PFSK-1 (cell line): ENCODE results near the gene EHD2.

ENCODE experiments used
- FOXP2 ChIP-seq: optimal IDR thresholded peaks from 2 replicates; pipeline ENCODE3; 2011; ENCODE audit warnings: borderline replicate concordance, control low read depth, inconsistent platforms; ENCODE audit not compliant: insufficient read depth; ENCODE audit errors: extremely low read length, extremely low read depth
- POLR2AphosphoS5 ChIP-seq: IDR thresholded peaks from 2 replicates; pipeline ENCODE4 v1.6.1; 2012; ENCODE audit warnings: low read depth, mild to moderate bottlenecking, control low read depth, low read length, moderate library complexity
- SIN3A ChIP-seq: IDR thresholded peaks from 2 replicates; pipeline ENCODE4 v1.6.1; 2012; ENCODE audit warnings: mild to moderate bottlenecking, low read length, moderate library complexity, borderline replicate concordance; ENCODE audit not compliant: insufficient read depth
- TAF1 ChIP-seq: IDR thresholded peaks from 2 replicates; pipeline ENCODE4 v1.6.1; 2012; ENCODE audit warnings: low read length, control low read depth, borderline replicate concordance; ENCODE audit not compliant: insufficient read depth
- TF ChIP-seq, protein P1 (sequence below), 2 experiments: IDR thresholded peaks; 2 replicates each; pipeline versions ENCODE4 v1.6.1 to v1.8.0; 2011 to 2012; ENCODE audit warnings: low read depth in 2 of 2, low read length in 2 of 2, control low read depth in 1 of 2, inconsistent platforms in 1 of 2, mild to moderate bottlenecking in 1 of 2, moderate library complexity in 1 of 2; ENCODE audit not compliant: insufficient read depth in 1 of 2

Gene EHD2

DNA sequence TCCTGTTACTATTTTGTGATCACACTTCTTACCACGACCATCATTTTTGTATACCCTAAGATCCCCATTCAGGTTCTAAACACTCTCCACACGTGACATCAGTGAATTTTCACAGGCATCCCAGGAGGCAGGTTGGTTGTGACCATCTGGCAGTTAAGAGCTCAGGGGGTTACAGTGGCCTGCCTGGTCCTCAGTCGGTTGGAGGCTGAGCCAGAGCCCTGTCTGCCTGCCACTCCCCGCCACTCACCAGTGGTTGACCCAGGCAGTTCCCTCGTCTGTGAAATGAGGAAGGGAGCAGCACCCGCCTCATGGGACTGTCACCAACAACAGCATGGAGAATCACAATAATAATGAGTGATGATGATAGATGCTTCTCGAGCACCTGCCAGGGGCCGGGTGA, 36.4 kb upstream of the EHD2 start:
- TF ChIP-seq FOXP2 (no peak), SIN3A (no peak), TAF1 (no peak), POLR2AphosphoS5 (no peak)
- TF ChIP-seq, protein P1, sequence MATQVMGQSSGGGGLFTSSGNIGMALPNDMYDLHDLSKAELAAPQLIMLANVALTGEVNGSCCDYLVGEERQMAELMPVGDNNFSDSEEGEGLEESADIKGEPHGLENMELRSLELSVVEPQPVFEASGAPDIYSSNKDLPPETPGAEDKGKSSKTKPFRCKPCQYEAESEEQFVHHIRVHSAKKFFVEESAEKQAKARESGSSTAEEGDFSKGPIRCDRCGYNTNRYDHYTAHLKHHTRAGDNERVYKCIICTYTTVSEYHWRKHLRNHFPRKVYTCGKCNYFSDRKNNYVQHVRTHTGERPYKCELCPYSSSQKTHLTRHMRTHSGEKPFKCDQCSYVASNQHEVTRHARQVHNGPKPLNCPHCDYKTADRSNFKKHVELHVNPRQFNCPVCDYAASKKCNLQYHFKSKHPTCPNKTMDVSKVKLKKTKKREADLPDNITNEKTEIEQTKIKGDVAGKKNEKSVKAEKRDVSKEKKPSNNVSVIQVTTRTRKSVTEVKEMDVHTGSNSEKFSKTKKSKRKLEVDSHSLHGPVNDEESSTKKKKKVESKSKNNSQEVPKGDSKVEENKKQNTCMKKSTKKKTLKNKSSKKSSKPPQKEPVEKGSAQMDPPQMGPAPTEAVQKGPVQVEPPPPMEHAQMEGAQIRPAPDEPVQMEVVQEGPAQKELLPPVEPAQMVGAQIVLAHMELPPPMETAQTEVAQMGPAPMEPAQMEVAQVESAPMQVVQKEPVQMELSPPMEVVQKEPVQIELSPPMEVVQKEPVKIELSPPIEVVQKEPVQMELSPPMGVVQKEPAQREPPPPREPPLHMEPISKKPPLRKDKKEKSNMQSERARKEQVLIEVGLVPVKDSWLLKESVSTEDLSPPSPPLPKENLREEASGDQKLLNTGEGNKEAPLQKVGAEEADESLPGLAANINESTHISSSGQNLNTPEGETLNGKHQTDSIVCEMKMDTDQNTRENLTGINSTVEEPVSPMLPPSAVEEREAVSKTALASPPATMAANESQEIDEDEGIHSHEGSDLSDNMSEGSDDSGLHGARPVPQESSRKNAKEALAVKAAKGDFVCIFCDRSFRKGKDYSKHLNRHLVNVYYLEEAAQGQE (IDR thresholded peaks at IDR 0.05; ENCODE audit: insufficient read depth in 1 of 2, low read depth in 2 of 2, low read length in 2 of 2) = no peak

DNA sequence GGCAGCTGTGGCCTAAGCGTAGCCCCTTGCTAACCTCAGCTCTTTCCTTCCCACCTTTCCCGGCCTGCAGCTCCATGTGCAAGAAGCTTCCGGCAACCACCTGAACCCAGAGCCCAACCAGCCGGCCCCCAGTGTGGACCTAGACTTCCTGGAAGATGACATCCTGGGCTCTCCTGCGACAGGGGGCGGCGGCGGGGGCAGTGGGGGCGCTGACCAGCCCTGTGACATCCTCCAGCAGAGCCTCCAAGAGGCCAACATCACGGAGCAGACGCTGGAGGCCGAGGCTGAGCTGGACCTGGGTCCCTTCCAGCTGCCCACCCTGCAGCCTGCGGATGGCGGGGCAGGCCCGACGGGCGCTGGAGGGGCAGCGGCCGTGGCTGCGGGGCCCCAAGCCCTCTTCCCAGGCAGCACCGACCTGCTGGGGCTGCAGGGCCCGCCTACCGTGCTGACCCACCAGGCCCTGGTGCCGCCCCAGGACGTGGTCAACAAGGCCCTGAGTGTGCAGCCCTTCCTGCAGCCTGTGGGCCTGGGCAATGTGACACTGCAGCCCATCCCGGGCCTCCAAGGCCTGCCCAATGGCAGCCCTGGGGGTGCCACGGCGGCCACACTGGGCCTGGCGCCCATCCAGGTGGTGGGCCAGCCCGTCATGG, 33.8 kb upstream of the EHD2 start:
- TF ChIP-seq SIN3A (no peak), POLR2AphosphoS5 (no peak), TAF1 (no peak), FOXP2 (no peak)
- TF ChIP-seq, protein P1 (IDR thresholded peaks at IDR 0.05; ENCODE audit: insufficient read depth in 1 of 2, low read depth in 2 of 2, low read length in 2 of 2) = no peak

DNA sequence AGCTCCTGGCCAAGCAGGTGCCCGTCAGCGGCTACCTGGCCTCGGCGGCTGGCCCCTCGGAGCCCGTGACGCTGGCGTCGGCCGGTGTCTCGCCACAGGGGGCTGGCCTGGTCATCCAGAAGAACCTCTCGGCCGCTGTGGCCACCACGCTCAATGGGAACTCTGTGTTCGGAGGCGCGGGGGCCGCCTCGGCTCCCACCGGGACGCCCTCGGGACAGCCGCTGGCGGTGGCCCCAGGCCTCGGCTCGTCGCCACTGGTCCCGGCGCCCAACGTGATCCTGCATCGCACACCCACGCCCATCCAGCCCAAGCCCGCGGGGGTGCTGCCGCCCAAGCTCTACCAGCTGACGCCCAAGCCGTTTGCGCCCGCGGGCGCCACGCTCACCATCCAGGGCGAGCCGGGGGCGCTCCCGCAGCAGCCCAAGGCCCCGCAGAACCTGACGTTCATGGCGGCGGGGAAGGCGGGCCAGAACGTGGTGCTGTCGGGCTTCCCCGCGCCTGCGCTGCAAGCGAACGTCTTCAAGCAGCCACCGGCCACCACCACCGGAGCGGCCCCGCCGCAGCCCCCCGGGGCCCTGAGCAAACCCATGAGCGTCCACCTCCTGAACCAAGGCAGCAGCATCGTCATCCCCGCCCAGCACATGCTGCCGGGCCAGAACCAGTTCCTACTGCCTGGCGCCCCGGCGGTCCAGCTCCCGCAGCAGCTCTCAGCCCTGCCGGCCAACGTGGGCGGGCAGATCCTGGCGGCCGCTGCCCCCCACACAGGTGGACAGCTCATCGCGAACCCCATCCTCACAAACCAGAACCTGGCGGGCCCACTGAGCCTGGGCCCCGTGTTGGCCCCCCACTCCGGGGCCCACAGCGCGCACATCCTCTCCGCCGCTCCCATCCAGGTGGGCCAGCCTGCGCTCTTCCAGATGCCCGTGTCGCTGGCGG, 33.0 kb upstream of the EHD2 start:
- TF ChIP-seq SIN3A = no peak
- no peak for TF ChIP-seq TAF1
- no peak for TF ChIP-seq FOXP2
- TF ChIP-seq POLR2AphosphoS5 = no peak
- TF ChIP-seq, protein P1 (IDR thresholded peaks at IDR 0.05; ENCODE audit: insufficient read depth in 1 of 2, low read depth in 2 of 2, low read length in 2 of 2) = no peak

DNA sequence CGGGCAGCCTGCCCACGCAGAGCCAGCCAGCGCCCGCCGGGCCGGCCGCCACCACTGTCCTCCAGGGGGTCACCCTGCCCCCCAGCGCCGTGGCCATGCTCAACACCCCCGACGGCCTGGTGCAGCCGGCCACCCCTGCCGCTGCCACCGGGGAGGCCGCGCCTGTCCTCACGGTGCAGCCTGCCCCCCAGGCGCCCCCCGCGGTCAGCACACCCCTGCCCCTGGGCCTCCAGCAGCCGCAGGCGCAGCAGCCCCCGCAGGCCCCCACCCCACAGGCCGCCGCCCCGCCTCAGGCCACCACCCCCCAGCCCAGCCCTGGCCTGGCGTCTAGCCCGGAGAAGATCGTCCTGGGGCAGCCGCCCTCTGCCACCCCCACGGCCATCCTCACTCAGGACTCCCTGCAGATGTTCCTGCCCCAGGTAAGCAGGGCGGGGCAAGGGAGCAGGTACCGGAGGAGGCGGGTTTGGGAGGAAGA, 32.3 kb upstream of the EHD2 start:
- TF ChIP-seq SIN3A (no peak), FOXP2 (no peak), POLR2AphosphoS5 (no peak), TAF1 (no peak)
- TF ChIP-seq, protein P1 (IDR thresholded peaks at IDR 0.05; ENCODE audit: insufficient read depth in 1 of 2, low read depth in 2 of 2, low read length in 2 of 2) = no peak
